Gastroesophageal sphincter (tissue), 4 donors: ENCODE measurements around the gene INHA. TPM values are rescaled to one million over a fixed set of nuclear protein-coding genes. Genes with fewer than 3 reads are reported as not detected.

Experiments
- ATAC-seq: fragments of 150-250 bp; one replicate; pipeline ENCODE4 v1.9.1; 2016; ENCODE audit warnings: mild to moderate bottlenecking, moderate library complexity
- H3K27ac ChIP-seq, 4 donors: fragments of 200-600 bp; sonication (generic) in 3 of 4; 1 replicate in 3 of 4; 2 replicates in 1 of 4; pipeline ENCODE4 v1.5.1; 2016 to 2019
- H3K27me3 ChIP-seq: fragments of 200-600 bp; sonication (generic); one replicate; pipeline ENCODE4 v1.5.1; 2019
- H3K36me3 ChIP-seq, 2 donors: fragments of 200-600 bp; sonication (generic); one replicate each; pipeline ENCODE4 v1.5.1; 2019; ENCODE audit warnings: control low read depth in 1 of 2
- H3K4me1 ChIP-seq, 3 donors: fragments of 200-600 bp; sonication (generic); 1 replicate in 2 of 3; 2 replicates in 1 of 3; pipeline ENCODE4 v1.5.1; 2016 to 2019; ENCODE audit warnings: control low read depth in 2 of 3
- H3K4me3 ChIP-seq, 2 donors: fragments of 200-600 bp; sonication (generic); one replicate each; pipeline ENCODE4 v1.5.1; 2019; ENCODE audit warnings: mild to moderate bottlenecking in 1 of 2, moderate library complexity in 1 of 2
- H3K9me3 ChIP-seq, 3 donors: fragments of 200-600 bp; sonication (generic); one replicate each; pipeline ENCODE4 v1.5.1; 2017 to 2019; ENCODE audit warnings: control low read depth in 2 of 3
- EP300 ChIP-seq: sonication (generic); formaldehyde crosslinking; IDR thresholded peaks from one replicate; pipeline ENCODE4 v1.6.1; 2017; ENCODE audit warnings: antibody characterized with exemption, mild to moderate bottlenecking
- POLR2A ChIP-seq, 2 donors: fragments of 450-650 bp; IDR thresholded peaks; one replicate each; pipeline ENCODE4 v1.6.1; 2017; ENCODE audit warnings: antibody characterized with exemption in 2 of 2, mild to moderate bottlenecking in 2 of 2, moderate library complexity in 1 of 2
- POLR2AphosphoS5 ChIP-seq: sonication (generic); formaldehyde crosslinking; IDR thresholded peaks from one replicate; pipeline ENCODE4 v1.6.1; 2017; ENCODE audit warnings: antibody characterized with exemption
- WGBS, 2 donors: methylation state at CpG; one replicate each; pipeline ENCODE4 v1.1.5; 2018; ENCODE audit warnings: low coverage in 1 of 2; 5-methylcytosine and 5-hydroxymethylcytosine counted together
- total RNA-seq, 4 donors: library from RNA; depleted of rRNA; stranded (reverse); fragments of >200 nt; gene quantifications; one replicate each; pipeline ENCODE4 v1.1.0, GENCODE V29; 2016
- TF ChIP-seq, protein P1 (sequence below), 4 experiments: fragments of 200-600 bp in 2 of 4; fragments of 450-650 bp in 2 of 4; sonication (generic) in 1 of 4; IDR thresholded peaks; one replicate each; pipeline ENCODE4 v1.5.1; 2017 to 2019; ENCODE audit warnings: antibody characterized with exemption in 4 of 4, mild to moderate bottlenecking in 2 of 4, moderate library complexity in 2 of 4

The INHA gene
- total RNA-seq, 4 donors from 2014 or later, result 1.8 to 4.4 TPM; not detected in 2

DNA sequence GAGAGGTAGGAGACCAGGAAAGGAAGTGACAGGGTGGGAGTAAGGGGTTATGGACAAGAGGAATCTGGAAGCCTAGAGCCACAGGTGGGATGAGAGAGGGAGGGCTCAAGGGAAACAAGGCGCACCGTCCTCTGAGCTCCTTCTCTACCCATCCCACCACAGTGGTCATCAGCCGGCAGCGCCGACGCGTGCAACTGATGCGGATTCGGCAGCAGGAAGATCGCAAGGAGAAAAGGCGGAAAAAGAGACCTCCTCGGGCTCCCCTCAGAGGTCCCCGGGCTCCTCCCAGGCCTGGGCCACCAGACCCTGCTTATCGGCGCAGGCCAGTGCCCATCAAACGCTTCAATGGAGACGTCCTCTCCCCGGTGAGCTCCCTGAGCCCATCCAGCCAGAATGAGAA is 23.1 kb upstream of the INHA start:
- H3K4me1 ChIP-seq, result peaks cover 0 to 43% (median 20%) of the 10 kb centered on the region in 3 donors
- WGBS, 2 donors, result 92% methylated on average over 13 of the region's 18 CpGs; no CpG with 5 or more reads in 1 of the 2 donors
- ATAC-seq, result no peak
- no peak overlapping the region for H3K27ac ChIP-seq
- no peaks in the 10 kb centered on the region for H3K9me3 ChIP-seq
- H3K27me3 ChIP-seq, result peaks cover 5% of the 10 kb centered on the region
- H3K4me3 ChIP-seq, result no peak overlapping the region
- TF ChIP-seq EP300 (no peak), POLR2A (IDR thresholded peaks at IDR 0.05) (no peak), POLR2AphosphoS5 (no peak)
- TF ChIP-seq, protein P1, sequence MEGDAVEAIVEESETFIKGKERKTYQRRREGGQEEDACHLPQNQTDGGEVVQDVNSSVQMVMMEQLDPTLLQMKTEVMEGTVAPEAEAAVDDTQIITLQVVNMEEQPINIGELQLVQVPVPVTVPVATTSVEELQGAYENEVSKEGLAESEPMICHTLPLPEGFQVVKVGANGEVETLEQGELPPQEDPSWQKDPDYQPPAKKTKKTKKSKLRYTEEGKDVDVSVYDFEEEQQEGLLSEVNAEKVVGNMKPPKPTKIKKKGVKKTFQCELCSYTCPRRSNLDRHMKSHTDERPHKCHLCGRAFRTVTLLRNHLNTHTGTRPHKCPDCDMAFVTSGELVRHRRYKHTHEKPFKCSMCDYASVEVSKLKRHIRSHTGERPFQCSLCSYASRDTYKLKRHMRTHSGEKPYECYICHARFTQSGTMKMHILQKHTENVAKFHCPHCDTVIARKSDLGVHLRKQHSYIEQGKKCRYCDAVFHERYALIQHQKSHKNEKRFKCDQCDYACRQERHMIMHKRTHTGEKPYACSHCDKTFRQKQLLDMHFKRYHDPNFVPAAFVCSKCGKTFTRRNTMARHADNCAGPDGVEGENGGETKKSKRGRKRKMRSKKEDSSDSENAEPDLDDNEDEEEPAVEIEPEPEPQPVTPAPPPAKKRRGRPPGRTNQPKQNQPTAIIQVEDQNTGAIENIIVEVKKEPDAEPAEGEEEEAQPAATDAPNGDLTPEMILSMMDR (IDR thresholded peaks at IDR 0.05), result no peak
- H3K36me3 ChIP-seq, result peaks cover 0 to 27% of the 10 kb centered on the region in 2 donors

DNA sequence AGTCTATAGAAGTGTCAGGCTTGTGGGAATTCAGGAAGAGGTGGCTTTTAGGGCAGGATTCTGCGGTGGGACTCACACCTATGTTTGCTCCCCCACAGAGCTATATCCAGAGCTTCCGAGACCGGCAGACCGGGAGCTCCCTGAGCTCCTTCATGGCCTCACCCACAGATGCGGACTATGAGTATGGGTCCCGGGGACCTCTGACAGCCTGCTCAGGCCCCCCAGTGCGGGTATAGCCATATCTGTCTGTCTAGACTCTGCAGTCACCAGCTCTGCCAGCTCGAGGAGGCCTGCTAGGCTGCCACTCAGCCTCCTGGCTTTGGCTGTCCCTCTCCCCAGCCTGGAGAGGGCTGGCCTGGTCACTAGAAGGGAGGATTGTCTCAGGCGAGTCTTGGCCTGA is 22.5 kb upstream of the INHA start:
- Histone ChIP-seq H3K4me3 (no peak overlapping the region), H3K9me3 (no peaks in the 10 kb centered on the region), H3K27me3 (peaks cover 8% of the 10 kb centered on the region), H3K27ac (no peak overlapping the region), H3K4me1 (peaks cover 0 to 37% (median 13%) of the 10 kb centered on the region in 3 donors), H3K36me3 (peaks cover 0 to 27% of the 10 kb centered on the region in 2 donors)
- 90% methylated on average over 5 of the region's 9 CpGs; no CpG with 5 or more reads in 1 of the 2 donors for WGBS, 2 donors
- TF ChIP-seq POLR2A (IDR thresholded peaks at IDR 0.05) (no peak), EP300 (no peak)
- TF ChIP-seq, protein P1 (IDR thresholded peaks at IDR 0.05), result no peak
- ATAC-seq, result no peak

DNA sequence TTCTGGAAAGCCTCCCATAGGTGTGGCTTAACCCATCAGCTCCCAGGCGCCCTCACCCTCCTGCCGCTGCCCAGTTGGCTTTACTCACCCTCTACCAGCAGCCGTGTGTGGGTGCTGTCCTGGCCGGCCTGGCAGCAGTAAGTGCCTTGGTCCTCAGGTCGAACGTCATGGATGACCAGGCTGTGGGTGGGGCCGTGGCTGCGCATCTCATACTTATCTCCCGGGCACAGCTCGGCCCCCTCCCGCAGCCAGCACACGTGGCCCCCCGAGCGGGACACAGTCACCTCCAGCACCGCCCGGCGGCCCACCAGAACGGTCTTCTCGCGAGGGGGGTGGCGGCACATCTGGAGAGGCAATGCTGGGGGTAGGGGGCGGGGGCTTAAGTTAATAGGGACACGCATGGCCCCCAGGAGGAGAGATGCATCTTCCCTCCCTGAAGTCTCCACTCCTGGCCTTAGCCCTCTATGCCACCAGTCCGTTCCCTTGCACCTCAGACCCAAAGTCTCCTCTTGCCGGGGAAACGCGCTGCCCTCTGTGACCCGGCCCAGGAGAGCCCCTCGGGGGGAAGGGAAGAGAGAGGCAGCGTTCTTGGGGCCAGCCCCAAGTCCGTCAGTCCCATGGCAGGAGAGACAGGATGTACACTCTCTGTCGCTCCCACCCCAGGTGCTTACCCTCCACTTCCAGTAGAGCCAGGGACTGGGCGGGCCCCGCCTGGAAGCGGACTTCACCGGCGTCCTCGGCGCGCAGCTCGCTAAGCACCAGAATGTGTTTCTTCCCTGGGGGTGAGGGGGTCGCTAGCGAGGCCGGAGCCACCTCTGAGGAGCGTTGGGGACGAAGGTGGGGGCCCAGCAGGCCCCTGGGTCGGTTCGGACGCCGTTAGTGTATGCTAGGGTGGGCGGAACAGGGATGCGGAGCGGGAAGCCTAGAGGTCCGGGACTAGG is 20.4 kb upstream of the INHA start:
- Histone ChIP-seq H3K9me3 (no peaks in the 10 kb centered on the region), H3K27ac (peak overlapping the region in 3 of 4 donors; percentile 77 to 85 (median 82)), H3K4me3 (peak overlapping the region; percentile 37 to 70), H3K36me3 (peaks cover 0 to 46% of the 10 kb centered on the region in 2 donors), H3K4me1 (peaks cover 0 to 28% (median 12%) of the 10 kb centered on the region in 3 donors), H3K27me3 (peaks cover 8% of the 10 kb centered on the region)
- TF ChIP-seq EP300, result no peak
- TF ChIP-seq POLR2A (IDR thresholded peaks at IDR 0.05), result no peak
- no peak for TF ChIP-seq POLR2AphosphoS5
- TF ChIP-seq, protein P1 (IDR thresholded peaks at IDR 0.05), result no peak
- 16% methylated on average over 5 of the region's 54 CpGs; no CpG with 5 or more reads in 1 of the 2 donors for WGBS, 2 donors
- peak; percentile 42 for ATAC-seq

DNA sequence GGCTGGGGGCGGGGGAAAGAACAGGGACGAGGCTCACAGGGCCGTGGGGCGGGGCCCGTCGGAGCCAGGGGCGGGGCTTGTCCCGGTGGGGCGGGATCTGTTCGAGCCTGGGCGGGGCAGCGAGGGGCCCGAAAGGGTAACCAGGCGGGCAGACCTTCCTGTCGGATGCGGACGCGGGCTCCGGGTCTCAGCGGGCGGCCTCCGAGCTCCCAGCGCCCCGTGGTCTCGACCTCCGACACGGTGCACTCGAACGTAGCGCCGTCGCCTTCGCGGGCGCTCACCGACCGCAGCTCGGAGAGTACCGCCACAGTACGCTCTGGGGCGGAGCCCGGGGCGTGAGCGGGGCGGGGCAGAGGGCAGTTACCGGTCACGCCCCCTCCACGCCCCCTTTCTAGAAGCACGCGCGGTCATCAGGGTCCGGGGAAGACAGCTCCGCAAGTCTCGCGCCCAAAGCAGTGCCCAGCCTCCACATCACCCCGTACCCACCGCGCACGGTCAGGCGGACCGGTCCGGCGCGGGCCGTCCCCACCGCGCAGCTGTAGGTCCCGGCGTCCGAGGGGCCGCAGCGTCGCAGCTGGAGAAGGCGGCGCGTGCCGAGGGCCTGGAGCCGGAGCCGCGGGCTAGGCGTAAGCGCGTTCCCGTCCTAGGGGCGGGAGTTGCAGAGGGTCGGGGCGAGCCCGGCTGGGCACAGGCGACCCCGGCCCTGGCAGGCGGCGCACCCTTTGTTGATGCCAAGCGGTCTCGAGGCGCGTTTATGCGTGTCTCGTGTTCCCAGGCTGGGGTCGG is 19.5 kb upstream of the INHA start:
- no CpG with 5 or more reads among the region's 99 CpGs for WGBS, 2 donors
- ATAC-seq, result peak; percentile 93
- Histone ChIP-seq H3K4me3 (peak overlapping the region; percentile 37 to 70), H3K36me3 (peaks cover 0 to 49% of the 10 kb centered on the region in 2 donors), H3K27ac (peak overlapping the region in 3 of 4 donors; percentile 77 to 85 (median 82)), H3K4me1 (peaks cover 0 to 28% (median 12%) of the 10 kb centered on the region in 3 donors), H3K27me3 (peaks cover 8% of the 10 kb centered on the region), H3K9me3 (no peaks in the 10 kb centered on the region)
- TF ChIP-seq EP300, result no peak
- peak; percentile 20 for TF ChIP-seq POLR2AphosphoS5
- TF ChIP-seq, protein P1 (IDR thresholded peaks at IDR 0.05), result no peak
- no peak for TF ChIP-seq POLR2A (IDR thresholded peaks at IDR 0.05)
